GM11168 (cell line): ENCODE data around the gene RSPH3.
"Not testable (repeated sequence)": the region's sequence is repeated elsewhere in the genome, so short reads cannot be mapped to it uniquely, and the experiment has no call there.

ENCODE experiments used
- in situ Hi-C: fragments of 300-500 bp; cut with MboI; formaldehyde crosslinking; loops from one replicate; pipeline ENCODE4 v1.12.0; 2022; ENCODE audit warnings: low sequenced_read_pairs; ENCODE audit not compliant: unreplicated experiment

The RSPH3 gene

DNA sequence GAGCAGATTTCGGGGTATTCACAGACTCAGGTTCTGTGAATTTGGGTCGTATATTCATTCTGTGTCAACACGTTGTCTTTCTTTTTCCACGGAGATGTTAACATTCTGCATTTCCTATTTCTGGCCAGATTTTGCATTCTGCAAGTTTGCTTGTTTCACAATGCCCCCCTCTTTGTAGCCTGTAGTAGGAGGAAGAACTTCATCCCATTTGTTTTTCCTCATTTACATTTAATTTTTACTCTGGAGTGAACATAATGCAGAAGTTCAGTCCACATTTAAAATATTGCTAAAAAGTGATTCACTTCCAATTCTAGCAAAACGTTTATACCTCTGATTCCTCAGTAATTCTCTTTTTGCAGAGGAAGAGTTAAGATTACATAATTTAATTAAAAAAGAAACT is 31.8 kb upstream of the RSPH3 start:
- in situ Hi-C loops = no loop called here

DNA sequence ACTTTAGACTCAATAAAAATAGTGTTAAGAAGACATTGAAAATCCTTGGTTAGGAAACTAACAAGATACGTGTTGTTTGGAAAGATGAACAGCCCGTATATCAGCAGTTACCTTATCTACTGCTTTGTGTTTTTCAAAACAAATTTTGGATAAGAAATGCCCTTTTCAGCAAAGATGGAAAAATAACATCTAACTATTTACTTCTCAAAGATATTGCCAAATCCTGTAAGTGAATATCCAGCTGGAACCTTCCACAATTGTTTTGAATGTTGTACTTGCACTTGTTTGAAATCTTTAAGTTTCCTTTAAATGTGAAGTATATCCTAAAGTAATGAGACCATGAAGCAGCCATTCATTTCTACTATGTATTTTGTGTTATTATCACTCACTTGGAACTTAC is 30.2 kb upstream of the RSPH3 start:
- in situ Hi-C loops = no loop called here

DNA sequence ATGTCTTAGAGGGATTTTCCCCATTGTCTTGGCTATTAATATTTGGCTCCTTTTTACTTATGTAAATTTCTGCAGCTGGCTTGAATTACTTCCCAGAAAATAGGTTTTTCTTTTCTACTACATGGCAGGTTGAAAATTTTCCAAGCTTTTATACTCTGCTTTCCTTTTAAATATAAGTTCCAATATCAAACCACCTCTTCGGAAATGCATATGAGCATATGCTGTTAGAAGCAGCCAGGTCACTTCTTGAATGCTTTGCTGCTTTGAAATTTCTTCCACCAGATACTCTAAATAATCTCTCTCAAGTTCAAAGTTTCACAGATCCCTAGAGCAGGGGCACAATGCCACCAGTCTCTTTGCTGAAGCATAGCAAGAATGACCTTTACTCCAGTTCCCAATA is 25.2 kb upstream of the RSPH3 start:
- in situ Hi-C loops = not testable (repeated sequence)

GRCh38 chr6:159023893-159024292 is 23.9 kb upstream of the RSPH3 start:
- in situ Hi-C loops = no loop called here

GRCh38 chr6:159020011-159020410 is 20.0 kb upstream of the RSPH3 start:
- in situ Hi-C loops = no loop called here

GRCh38 chr6:159017757-159018559 is 18.0 kb upstream of the RSPH3 start:
- in situ Hi-C loops = no loop called here

DNA sequence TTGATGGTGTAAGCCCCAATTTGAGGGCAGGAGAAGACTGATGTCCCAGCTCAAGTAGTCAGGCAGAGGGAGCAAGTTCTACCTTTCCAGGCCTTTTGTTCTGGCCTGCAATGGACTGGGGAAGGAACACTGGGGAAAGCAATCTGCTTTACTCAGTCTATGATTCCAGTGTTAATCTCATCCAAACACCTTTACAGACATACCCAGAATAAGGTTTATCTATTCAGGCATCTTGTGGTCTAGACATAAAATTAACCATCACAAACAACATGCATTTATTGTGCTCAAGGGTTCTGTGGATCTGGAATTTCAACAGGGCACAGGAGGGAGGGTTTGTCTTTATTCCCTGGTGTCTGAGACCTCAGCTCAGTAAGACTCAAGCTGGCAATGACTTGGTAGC is 14.4 kb upstream of the RSPH3 start:
- in situ Hi-C loops = no loop called here

GRCh38 chr6:159013229-159013628 is 13.2 kb upstream of the RSPH3 start:
- in situ Hi-C loops = no loop called here

DNA sequence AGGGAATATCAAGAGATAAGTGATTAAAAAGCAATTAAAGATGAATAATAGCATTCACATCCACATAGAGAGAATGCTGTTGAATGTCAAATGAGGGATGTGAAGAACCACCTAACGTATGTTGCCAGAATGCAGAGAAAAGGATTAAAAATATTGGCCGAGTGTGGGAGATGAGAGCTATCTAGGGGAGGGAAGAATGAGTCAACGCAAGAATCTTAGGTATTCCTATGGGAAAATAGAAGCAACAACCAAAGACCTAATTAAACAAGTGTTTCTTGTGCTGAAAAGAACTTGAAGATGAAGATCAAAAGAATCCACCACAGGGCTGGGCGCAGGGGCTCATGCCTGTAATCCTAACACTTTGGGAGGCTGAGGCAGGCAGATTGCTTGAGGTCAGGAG is 12.2 kb upstream of the RSPH3 start:
- in situ Hi-C loops = no loop called here

DNA sequence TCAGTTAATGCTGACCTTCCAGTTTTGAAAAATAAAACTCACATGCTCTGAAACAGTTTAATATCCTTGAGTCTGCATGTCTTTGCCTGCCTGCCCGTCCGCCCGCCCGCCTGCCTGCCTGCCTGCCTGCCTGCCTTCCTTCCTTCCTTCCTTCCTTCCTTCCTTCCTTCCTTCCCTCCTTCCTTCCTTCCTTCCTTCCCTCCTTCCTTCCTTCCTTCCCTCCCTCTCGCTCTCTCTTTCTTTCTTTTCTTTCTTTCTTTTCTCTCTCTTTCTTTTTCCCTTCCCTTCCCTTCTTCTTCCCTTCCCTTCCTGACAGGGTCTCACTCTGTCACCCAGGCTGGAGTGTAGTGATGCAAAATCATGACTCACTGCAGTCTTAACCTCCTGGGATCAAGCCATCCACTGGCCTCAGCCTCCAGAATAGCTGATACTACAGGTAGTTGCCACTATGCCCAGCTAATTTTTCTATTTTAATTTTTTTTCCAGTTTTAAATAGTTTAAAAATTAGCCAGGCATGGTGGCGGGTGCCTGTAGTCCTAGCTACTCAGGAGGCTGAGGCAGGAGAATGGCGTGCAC is 10.1 kb upstream of the RSPH3 start:
- in situ Hi-C loops = not testable (repeated sequence)

DNA sequence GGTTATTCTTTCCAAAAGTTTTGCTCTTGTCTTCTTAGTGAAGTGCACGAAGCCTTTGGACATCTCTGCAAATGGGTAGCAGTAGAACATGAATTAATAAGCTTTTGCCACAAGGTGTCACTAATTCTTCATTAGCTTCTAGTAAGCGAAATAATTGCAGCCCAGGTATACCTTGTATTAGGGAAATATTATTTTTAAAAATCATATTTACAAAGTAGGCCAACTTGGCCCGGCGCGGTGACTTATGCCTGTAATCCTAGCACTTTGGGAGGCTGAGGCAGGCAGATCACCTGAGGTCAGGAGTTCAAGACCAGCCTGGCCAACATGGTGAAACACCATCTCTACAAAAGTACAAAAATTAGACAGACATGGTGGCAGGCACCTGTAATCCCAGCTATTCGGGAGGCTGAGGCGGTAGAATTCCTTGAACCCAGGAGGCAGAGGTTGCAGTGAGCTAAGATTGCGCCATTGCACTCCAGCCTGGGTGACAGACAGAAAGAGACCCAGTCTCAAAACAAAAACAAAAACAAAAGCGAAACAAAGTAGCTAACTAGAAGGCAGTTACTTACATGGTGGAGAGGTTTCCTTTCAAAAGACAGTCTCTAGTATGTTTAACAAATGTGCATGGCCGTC is 8.8 kb upstream of the RSPH3 start:
- in situ Hi-C loops = loop anchor here (10.0 kb wide), 2 partner anchors 96 to 126 kb away; no protein-coding TSS in a partner anchor

DNA sequence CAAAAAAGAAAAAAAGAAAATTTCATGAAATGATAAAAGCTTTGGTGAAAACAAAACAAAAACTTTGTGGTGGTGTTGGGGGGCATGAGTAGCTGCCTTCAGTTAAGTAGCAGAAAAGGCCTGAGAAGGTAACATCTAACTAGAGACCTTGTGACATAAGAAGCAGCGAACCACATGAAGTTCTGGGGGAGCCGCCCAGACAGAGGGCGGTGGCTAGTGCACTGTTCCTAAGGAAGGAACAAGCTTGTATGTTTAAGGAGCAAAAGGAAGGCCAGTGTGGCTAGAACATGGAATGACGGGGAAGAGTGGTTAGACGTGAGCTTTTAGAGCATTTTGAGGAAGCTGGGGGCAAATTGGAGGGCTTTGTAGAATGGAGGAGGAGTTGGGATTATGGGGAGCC is 7.5 kb upstream of the RSPH3 start:
- in situ Hi-C loops = loop anchor here (10.0 kb wide), 2 partner anchors 97 to 127 kb away; no protein-coding TSS in a partner anchor

DNA sequence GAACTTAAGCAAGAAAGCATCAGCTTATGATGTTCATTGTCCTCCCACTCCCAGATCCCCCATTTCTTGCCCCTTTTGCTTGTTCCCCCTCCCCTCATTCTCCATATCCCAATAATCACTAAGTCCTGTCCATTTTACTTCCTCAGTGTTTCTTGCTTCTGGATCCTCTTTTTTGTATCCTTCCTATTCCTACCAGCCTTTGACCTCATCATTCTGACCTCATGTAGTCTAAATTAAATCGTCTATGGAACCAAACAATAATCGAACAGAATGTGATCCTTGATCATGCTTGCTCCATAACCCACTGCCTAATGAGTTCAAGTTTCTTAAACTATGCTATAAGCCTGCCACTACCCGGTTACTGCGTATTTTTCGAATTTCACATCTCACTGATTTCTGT is 5.4 kb upstream of the RSPH3 start:
- in situ Hi-C loops = loop anchor here (10.0 kb wide), 2 partner anchors 99 to 129 kb away; no protein-coding TSS in a partner anchor

GRCh38 chr6:159004592-159004991 is 4.6 kb upstream of the RSPH3 start:
- in situ Hi-C loops = loop anchor here (10.0 kb wide), 2 partner anchors 100 to 130 kb away; no protein-coding TSS in a partner anchor

DNA sequence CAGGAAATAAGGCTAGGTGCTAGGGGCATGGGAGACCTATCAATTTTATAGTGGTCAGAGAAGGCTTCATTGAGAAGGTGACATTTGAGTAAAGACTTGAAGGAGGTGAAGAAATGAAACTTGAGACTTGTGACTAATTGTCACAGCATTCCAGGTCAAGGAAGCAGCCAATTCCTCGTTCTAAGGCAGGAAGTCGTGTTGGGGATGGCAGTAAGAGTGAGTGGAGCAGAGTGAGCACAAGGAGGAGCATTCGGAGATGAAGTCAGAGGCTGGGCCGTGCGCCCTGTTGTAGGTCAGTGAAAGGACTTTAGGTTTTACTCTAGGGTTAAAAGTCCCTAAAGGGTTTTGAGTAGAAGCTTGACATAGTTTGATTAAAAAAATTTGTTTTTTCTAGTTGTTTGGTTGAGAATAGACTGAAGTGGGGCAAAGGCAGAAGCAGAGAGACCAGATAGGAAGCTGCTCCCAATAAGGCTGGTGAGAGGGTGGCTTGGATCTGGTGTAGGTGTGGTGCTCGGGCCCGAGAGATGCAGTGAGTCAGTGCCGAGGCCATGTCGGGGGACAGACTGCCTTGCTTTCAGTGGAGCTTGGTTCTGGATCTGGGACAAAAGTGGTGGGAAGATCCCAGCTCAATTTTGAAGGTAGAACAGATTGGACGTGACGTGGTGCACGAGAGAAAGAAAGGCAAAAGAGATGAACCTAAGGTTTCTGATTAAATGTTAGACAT is 2.6 kb upstream of the RSPH3 start:
- in situ Hi-C loops = loop anchor here (10.0 kb wide), 2 partner anchors 102 to 132 kb away; no protein-coding TSS in a partner anchor

GRCh38 chr6:158999154-158999665 is 792 bp downstream of the RSPH3 start:
- in situ Hi-C loops = loop anchor here (25.0 kb wide), 1 partner anchor 812 kb away; no protein-coding TSS in a partner anchor

GRCh38 chr6:158996856-158997255 is 3.1 kb downstream of the RSPH3 start:
- in situ Hi-C loops = loop anchor here (25.0 kb wide), 1 partner anchor 810 kb away; no protein-coding TSS in a partner anchor

DNA sequence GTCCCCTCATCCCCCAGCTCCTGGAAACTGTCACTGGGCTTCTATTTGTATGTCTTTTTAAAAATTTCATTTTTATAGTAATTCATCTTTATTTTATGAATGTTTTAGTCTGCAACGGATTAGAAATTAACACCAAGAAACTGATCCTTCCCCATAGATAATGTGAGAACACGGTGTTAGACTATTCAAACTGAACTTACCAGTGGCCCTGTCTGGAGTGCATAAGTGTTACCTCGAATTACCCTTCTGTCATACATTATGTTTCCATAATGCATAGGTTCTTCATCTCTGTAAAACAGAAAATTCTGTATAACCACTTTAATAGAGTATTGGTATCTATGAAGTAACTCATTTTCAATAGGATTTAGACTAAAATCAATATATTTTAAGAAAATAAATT is 6.4 kb downstream of the RSPH3 start:
- in situ Hi-C loops = loop anchor here (25.0 kb wide), 1 partner anchor 806 kb away; no protein-coding TSS in a partner anchor

DNA sequence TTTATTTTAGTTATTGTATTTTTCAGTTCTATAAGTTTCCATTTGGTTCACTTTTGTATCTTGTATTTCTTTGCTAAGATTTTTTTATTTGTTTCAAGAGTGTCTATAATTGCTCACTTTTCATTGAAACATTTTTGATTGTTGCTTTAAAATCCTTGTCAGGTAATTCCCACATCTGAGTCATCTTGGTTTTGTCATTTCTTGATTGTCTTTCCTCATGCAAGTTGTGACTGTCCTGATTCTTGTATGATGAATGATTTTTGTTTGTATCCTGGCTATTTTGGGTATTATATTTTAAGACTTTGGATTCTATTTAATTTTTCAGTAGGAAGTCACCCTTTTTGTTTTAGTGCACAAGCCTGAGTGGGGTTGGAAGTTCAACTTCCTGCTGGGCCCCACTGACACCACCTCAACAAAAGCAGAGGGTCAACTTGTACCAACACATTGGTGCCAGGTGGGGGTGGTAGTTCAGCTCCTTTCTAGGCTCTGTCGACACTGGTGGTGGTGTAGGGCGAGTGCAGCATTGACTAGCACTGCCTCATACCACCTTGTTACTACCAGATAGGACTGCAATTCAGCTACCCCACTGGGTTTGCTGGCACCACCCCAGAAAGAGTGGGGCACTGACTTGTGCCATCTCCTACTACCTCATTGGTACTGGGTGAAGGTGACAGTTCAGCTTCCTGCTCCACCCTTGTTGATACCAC is 8.8 kb downstream of the RSPH3 start:
- in situ Hi-C loops = loop anchor here (25.0 kb wide), 1 partner anchor 804 kb away; no protein-coding TSS in a partner anchor
